K562 (cell line): ENCODE results near the gene DCUN1D3. TPM values are rescaled to one million over a fixed set of nuclear protein-coding genes. Genes with fewer than 3 reads are reported as not detected.

Experiments used
- ATAC-seq: fragments of 200-7000 bp; cut with Tn5 transposase; 3 replicates; pipeline ENCODE4 v1.9.1; 2020; ENCODE audit warnings: moderate library complexity
- BruUV-seq: library from RNA; stranded (reverse); fragments of 400-500 nt; replicated peaks from 2 replicates; lab custom pipeline; 2021; lab: Mats Ljungman, UMichigan
- CTCF ChIA-PET: fragments of 300-600 bp; formaldehyde crosslinking; extraction: SDS; loops from one replicate; lab custom pipeline; 2021; ENCODE audit warnings: low intra/inter-chr PET ratio; lab: Yijun Ruan, JAX
- POLR2A ChIA-PET: fragments of 300-600, 350-650 bp; sonication (Branson Sonifier 250); formaldehyde crosslinking; extraction: SDS; loops from one replicate; lab custom pipeline; 2021; ENCODE audit warnings: antibody characterized with exemption, inconsistent platforms; lab: Yijun Ruan, JAX
- DNase-seq, 4 experiments: peaks; one replicate each; pipeline versions ENCODE4 v3.0.0 to v3.0.0-alpha.2; 2011 to 2018; ENCODE audit warnings: low spot score in 3 of 4, mixed read lengths in 3 of 4; ENCODE audit errors: extremely low read depth in 1 of 4
- FAIRE-seq: peaks from 2 replicates; lab custom pipeline; 2011; peaks lifted over from hg19 to GRCh38; lab: Jason Lieb, UNC
- H2AFZ ChIP-seq: 2 replicates; pipeline ENCODE4 v1.6.0; 2011; ENCODE audit warnings: low read depth, low read length, control low read depth, inconsistent platforms
- H3K27ac ChIP-seq: fragments of 200-600 bp; 3 replicates; pipeline ENCODE4 v1.8.0; 2011; ENCODE audit warnings: low read depth, mild to moderate bottlenecking, control low read depth, inconsistent platforms, low read length, moderate library complexity, mixed read lengths; ENCODE audit errors: extremely low read depth
- H3K27me3 ChIP-seq, 2 experiments: fragments of 300-600 bp in 1 of 2; 2 replicates in 1 of 2; 3 replicates in 1 of 2; pipeline versions ENCODE4 v1.6.0 to v1.8.0; 2011; ENCODE audit warnings: inconsistent platforms in 2 of 2, low read length in 2 of 2, mild to moderate bottlenecking in 1 of 2, mixed read lengths in 1 of 2, moderate library complexity in 1 of 2; ENCODE audit not compliant: control insufficient read depth in 2 of 2, insufficient read depth in 2 of 2
- H3K36me3 ChIP-seq: fragments of 300-600 bp; 3 replicates; pipeline ENCODE4 v1.8.0; 2011; ENCODE audit warnings: mild to moderate bottlenecking, low read length, inconsistent platforms; ENCODE audit not compliant: control insufficient read depth, insufficient read depth
- H3K4me1 ChIP-seq, 2 experiments: fragments of 200-600 bp in 1 of 2; replicated peaks in 1 of 2; 2 replicates in 1 of 2; 3 replicates in 1 of 2; pipeline versions ENCODE4 v1.5.1 to v1.8.0; 2011; ENCODE audit warnings: inconsistent platforms in 2 of 2, low read length in 2 of 2, mild to moderate bottlenecking in 1 of 2, mixed read lengths in 1 of 2, moderate library complexity in 1 of 2; ENCODE audit not compliant: control insufficient read depth in 2 of 2, insufficient read depth in 2 of 2
- H3K4me2 ChIP-seq: 2 replicates; pipeline ENCODE4 v1.6.1; 2011; ENCODE audit warnings: low read length, control low read depth, inconsistent platforms, mixed read lengths; ENCODE audit not compliant: insufficient read depth
- H3K4me3 ChIP-seq: fragments of 200-600 bp; sonication (generic), shearing (Covaris generic); 2 replicates; pipeline ENCODE4 v1.5.1; 2016; ENCODE audit warnings: control low read depth, inconsistent platforms
- H3K79me2 ChIP-seq: fragments of 200-600 bp; 3 replicates; pipeline ENCODE4 v1.8.0; 2011; ENCODE audit warnings: low read length, inconsistent platforms; ENCODE audit not compliant: control insufficient read depth, insufficient read depth
- H3K9ac ChIP-seq, 2 experiments: 2 replicates each; pipeline versions ENCODE4 v1.6.0 to v1.6.1; 2011; ENCODE audit warnings: low read depth in 2 of 2, low read length in 2 of 2, control low read depth in 1 of 2, inconsistent platforms in 1 of 2, mild to moderate bottlenecking in 1 of 2, mixed read lengths in 1 of 2; ENCODE audit not compliant: insufficient read depth in 1 of 2
- H3K9me1 ChIP-seq: one replicate; pipeline ENCODE4 v1.6.0; 2011; ENCODE audit warnings: inconsistent platforms, mild to moderate bottlenecking, low read length, moderate library complexity; ENCODE audit not compliant: control insufficient read depth, insufficient read depth
- H3K9me3 ChIP-seq: replicated peaks from 2 replicates; pipeline ENCODE4 v1.5.1; 2011; ENCODE audit warnings: low read depth, low read length, inconsistent platforms; ENCODE audit not compliant: control insufficient read depth, insufficient read depth
- H4K20me1 ChIP-seq: replicated peaks from 2 replicates; pipeline ENCODE4 v1.6.1; 2011; ENCODE audit warnings: low read length, inconsistent platforms, mixed read lengths; ENCODE audit not compliant: control insufficient read depth, insufficient read depth
- BRF2 ChIP-seq: IDR thresholded peaks from 3 replicates; pipeline ENCODE4 v1.6.1; 2011; ENCODE audit warnings: borderline replicate concordance, mild to moderate bottlenecking; ENCODE audit not compliant: insufficient read length, insufficient read depth
- DACH1 ChIP-seq: fragments of 450-650 bp; IDR thresholded peaks from 2 replicates; pipeline ENCODE4 v1.6.1; 2018; ENCODE audit not compliant: partially characterized antibody
- ESRRB ChIP-seq: fragments of 250-450 bp; sonication (Bioruptor Pico); IDR thresholded peaks from 2 replicates; pipeline ENCODE4 v1.5.0; 2020; ENCODE audit warnings: mild to moderate bottlenecking, moderate library complexity, borderline replicate concordance
- FOXP1 ChIP-seq: sonication (generic); formaldehyde crosslinking; IDR thresholded peaks from 2 replicates; pipeline ENCODE4 v1.8.0; 2022; ENCODE audit warnings: mild to moderate bottlenecking, missing genetic modification reagents
- GATAD2B ChIP-seq: fragments of 450-650 bp; IDR thresholded peaks from 2 replicates; pipeline ENCODE4 v1.6.1; 2017; ENCODE audit warnings: mild to moderate bottlenecking, borderline replicate concordance
- MXD1 ChIP-seq: fragments of 250-450 bp; sonication (Bioruptor Pico); IDR thresholded peaks from 2 replicates; pipeline ENCODE4 v1.8.0; 2021; ENCODE audit warnings: borderline replicate concordance, mild to moderate bottlenecking, moderate library complexity; ENCODE audit not compliant: poor library complexity, severe bottlenecking
- NFIX ChIP-seq: fragments of 250-450 bp; sonication (Bioruptor Pico); IDR thresholded peaks from 2 replicates; pipeline ENCODE4 v1.4.0; 2020; ENCODE audit warnings: low read depth, mild to moderate bottlenecking, moderate library complexity
- NR2C2 ChIP-seq, 2 experiments: fragments of 200-800 bp in 1 of 2; sonication (Bioruptor generic) in 1 of 2; sonication (generic) in 1 of 2; formaldehyde crosslinking in 1 of 2; IDR thresholded peaks; 2 replicates each; pipeline versions ENCODE4 v1.6.1 to v1.8.0; 2016 to 2022; ENCODE audit warnings: mild to moderate bottlenecking in 1 of 2, missing compliant biosample characterization in 1 of 2, missing genetic modification characterization in 1 of 2, missing genetic modification reagents in 1 of 2
- POLR2H ChIP-seq: IDR thresholded peaks from 2 replicates; pipeline ENCODE4 v1.6.1; 2016; ENCODE audit warnings: missing genetic modification characterization, low read depth, mild to moderate bottlenecking, control low read depth, missing compliant biosample characterization, moderate library complexity
- ZNF561 ChIP-seq: fragments of 450-650 bp; formaldehyde crosslinking; conservative IDR thresholded peaks from 2 replicates; pipeline ENCODE4 v1.4.0; 2020; ENCODE audit warnings: mild to moderate bottlenecking, moderate library complexity
- WGBS: fragments of 100-300 bp; shearing (Covaris generic); methylation state at CpG from one replicate; pipeline ENCODE4 v1.1.6; 2016; ENCODE audit warnings: low coverage, mixed read lengths; ENCODE audit not compliant: insufficient coverage; ENCODE audit errors: missing lambda C conversion rate; 5-methylcytosine and 5-hydroxymethylcytosine counted together
- in situ Hi-C: fragments of 300-500 bp; cut with MboI; formaldehyde crosslinking; loops from 4 replicates; pipeline ENCODE4 v1.15.0; 2018; ENCODE audit warnings: inconsistent platforms, mixed read lengths
- intact Hi-C: fragments of 100-400 bp; cut with micrococcal nuclease; formaldehyde crosslinking; loops from 2 replicates; pipeline ENCODE4 v1.14.2; 2022
- polyA plus RNA-seq, 8 experiments: library from polyadenylated mRNA; depleted of rRNA in 4 of 8; stranded (reverse) in 5 of 8; unstranded in 3 of 8; fragments of >200 nt; fragmentation: Nextera tagmentation in 2 of 8; fragmentation: Illumina TruSeq in 1 of 8; extraction: Ambion mirVana in 2 of 8; extraction: Trizol in 1 of 8; gene quantifications; 2 replicates each; pipeline versions ENCODE4 v1.2.1 to v1.2.3, GENCODE V29; 2011 to 2014; ENCODE audit warnings: inconsistent platforms in 1 of 8, missing spikeins in 1 of 8
- total RNA-seq, 7 experiments: library from RNA; depleted of rRNA in 6 of 7; stranded (reverse); fragments of >200 nt in 6 of 7; fragmentation: Illumina TruSeq in 2 of 7; extraction: Trizol in 2 of 7; gene quantifications; 2 replicates each; pipeline versions ENCODE4 v1.2.1 to v1.2.3, GENCODE V29; 2011 to 2021; ENCODE audit warnings: low replicate concordance in 1 of 7
- TF ChIP-seq, protein P1 (sequence below): fragments of 150-350 bp; IDR thresholded peaks from 2 replicates; pipeline ENCODE4 v1.6.1; 2014; ENCODE audit warnings: low read depth, mild to moderate bottlenecking, low read length, borderline replicate concordance
- TF ChIP-seq, protein P2 (sequence below), 2 experiments: fragments of 200-800 bp in 1 of 2; sonication (Bioruptor generic) in 1 of 2; sonication (generic) in 1 of 2; formaldehyde crosslinking in 1 of 2; IDR thresholded peaks in 1 of 2; conservative IDR thresholded peaks in 1 of 2; 2 replicates each; pipeline versions ENCODE4 v1.5.0 to v1.6.1; 2016 to 2020; ENCODE audit warnings: missing compliant biosample characterization in 1 of 2, missing genetic modification characterization in 1 of 2, missing genetic modification reagents in 1 of 2

Gene DCUN1D3
- total and polyA plus RNA-seq, 9 of the 15 experiments (the other 6 are each of a cell fraction or from before 2014, with no cell fraction given): 1.0 to 4.7 (median 2.2) TPM

DNA sequence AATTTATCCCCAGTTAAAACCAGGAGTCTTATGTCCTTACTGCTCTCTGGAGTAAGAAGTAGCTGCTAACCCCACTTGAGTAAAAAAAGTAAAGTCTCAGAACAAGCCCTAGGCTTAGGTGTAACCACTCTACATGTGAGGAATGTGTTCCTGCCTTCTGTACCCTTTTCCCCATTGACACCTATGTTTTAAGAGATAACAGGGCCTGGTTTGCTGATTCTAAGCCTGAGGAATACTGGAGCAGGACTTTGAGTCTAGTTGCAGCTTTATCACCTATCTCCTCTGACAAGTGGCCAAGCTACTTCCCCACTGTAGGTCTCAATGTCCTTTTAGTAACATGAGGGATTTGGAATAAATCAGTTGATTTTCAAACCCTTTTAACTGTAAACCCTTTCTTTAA is 53.6 kb downstream of the DCUN1D3 start (continued):
- TF ChIP-seq ZNF561 (CRISPR knock-in tag): no peak

DNA sequence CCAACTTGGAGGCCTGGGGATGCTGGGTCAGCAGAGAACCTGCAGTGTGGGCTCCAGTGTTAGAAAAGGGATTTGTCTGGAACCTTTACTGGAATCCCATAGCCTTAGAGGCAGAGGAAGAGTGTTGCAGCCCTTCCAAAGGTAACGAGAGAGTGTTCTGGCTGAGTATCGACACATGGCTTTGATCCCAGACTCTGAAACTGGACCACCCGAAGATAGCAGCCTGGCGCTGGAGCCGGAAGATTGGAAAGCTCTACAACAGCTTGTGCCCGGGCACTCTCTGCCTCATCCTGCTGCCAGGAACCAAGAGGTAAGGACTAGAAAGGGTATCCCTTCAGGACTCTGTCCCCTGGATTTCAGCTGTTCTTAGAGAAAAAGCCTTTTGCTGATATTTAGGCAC is 54.1 kb downstream of the DCUN1D3 start:
- Histone ChIP-seq H2AFZ (no peak overlapping the region), H4K20me1 (no peaks in the 10 kb centered on the region), H3K27ac (no peak overlapping the region), H3K4me3 (no peak overlapping the region), H3K9ac (no peak overlapping the region), H3K9me1 (no peaks in the 10 kb centered on the region), H3K79me2 (no peaks in the 10 kb centered on the region), H3K27me3 (no peaks in the 10 kb centered on the region), H3K9me3 (no peaks in the 10 kb centered on the region), H3K36me3 (peaks cover 71% of the 10 kb centered on the region; the same call in 2 of the 3 replicates), H3K4me2 (no peak overlapping the region), H3K4me1 (no peaks in the 10 kb centered on the region)
- WGBS: 94% methylated on average over 6 of the region's 6 CpGs
- ChIA-PET CTCF (no interaction called here), POLR2A (interaction anchor here (1.1 kb wide), 1 partner anchor 55 kb away, joined by 6 read pairs; the partner anchor contains the start of genes DCUN1D3 and LYRM1)
- ATAC-seq: no peak
- FAIRE-seq: no peak
- intact Hi-C loops: no loop called here
- in situ Hi-C loops: no loop called here
- BruUV-seq: no TSS peak
- no peak for DNase-seq
- TF ChIP-seq GATAD2B (no peak), DACH1 (no peak), MXD1 (CRISPR knock-in tag) (no peak), ESRRB (no peak), FOXP1 (CRISPR knock-in tag) (no peak), NR2C2 (CRISPR knock-in tag; IDR thresholded peaks at IDR 0.05) (no peak), NR2C2 (tag; IDR thresholded peaks at IDR 0.05) (no peak), ZNF561 (CRISPR knock-in tag) (no peak), POLR2H (tag) (no peak), NFIX (no peak), BRF2 (no peak)
- TF ChIP-seq, protein P1, sequence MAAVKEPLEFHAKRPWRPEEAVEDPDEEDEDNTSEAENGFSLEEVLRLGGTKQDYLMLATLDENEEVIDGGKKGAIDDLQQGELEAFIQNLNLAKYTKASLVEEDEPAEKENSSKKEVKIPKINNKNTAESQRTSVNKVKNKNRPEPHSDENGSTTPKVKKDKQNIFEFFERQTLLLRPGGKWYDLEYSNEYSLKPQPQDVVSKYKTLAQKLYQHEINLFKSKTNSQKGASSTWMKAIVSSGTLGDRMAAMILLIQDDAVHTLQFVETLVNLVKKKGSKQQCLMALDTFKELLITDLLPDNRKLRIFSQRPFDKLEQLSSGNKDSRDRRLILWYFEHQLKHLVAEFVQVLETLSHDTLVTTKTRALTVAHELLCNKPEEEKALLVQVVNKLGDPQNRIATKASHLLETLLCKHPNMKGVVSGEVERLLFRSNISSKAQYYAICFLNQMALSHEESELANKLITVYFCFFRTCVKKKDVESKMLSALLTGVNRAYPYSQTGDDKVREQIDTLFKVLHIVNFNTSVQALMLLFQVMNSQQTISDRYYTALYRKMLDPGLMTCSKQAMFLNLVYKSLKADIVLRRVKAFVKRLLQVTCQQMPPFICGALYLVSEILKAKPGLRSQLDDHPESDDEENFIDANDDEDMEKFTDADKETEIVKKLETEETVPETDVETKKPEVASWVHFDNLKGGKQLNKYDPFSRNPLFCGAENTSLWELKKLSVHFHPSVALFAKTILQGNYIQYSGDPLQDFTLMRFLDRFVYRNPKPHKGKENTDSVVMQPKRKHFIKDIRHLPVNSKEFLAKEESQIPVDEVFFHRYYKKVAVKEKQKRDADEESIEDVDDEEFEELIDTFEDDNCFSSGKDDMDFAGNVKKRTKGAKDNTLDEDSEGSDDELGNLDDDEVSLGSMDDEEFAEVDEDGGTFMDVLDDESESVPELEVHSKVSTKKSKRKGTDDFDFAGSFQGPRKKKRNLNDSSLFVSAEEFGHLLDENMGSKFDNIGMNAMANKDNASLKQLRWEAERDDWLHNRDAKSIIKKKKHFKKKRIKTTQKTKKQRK: no peak
- TF ChIP-seq, protein P2, sequence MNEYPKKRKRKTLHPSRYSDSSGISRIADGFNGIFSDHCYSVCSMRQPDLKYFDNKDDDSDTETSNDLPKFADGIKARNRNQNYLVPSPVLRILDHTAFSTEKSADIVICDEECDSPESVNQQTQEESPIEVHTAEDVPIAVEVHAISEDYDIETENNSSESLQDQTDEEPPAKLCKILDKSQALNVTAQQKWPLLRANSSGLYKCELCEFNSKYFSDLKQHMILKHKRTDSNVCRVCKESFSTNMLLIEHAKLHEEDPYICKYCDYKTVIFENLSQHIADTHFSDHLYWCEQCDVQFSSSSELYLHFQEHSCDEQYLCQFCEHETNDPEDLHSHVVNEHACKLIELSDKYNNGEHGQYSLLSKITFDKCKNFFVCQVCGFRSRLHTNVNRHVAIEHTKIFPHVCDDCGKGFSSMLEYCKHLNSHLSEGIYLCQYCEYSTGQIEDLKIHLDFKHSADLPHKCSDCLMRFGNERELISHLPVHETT (CRISPR knock-in tag; conservative IDR thresholded peaks at IDR 0.05 in 1 of 2, IDR thresholded peaks at IDR 0.05 in 1 of 2): no peak
